ENCODE measurements around the gene LMX1B.

- TF ChIP-seq CTCF (conservative IDR thresholded peaks at IDR 0.05 in 1 of 2, IDR thresholded peaks at IDR 0.05 in 1 of 2; ENCODE audit: extremely low read depth in 1 of 2, insufficient read depth in 1 of 2, low read depth in 1 of 2, low read length in 2 of 2) (no peak), EZH2 (IDR thresholded peaks at IDR 0.05; ENCODE audit: borderline replicate concordance, low read length) (no peak)
Observed at GRCh38 chr9:126565336-126566128, 48.2 kb upstream of the LMX1B start.

Data from mammary epithelial cell (primary cell).